Esophagus (tissue), 2 donors: ENCODE results near the gene CCN6. TPM values are rescaled to one million over a fixed set of nuclear protein-coding genes. Genes with fewer than 3 reads are reported as not detected.
"Not testable (repeated sequence)": the region's sequence is repeated elsewhere in the genome, so short reads cannot be mapped to it uniquely, and the experiment has no call there.

Experiments used
- H3K27ac ChIP-seq, 2 donors: one replicate each; pipeline ENCODE4 v1.5.1; 2013; ENCODE audit warnings: low read depth in 2 of 2, mild to moderate bottlenecking in 2 of 2, inconsistent platforms in 1 of 2, low read length in 1 of 2, moderate library complexity in 1 of 2
- H3K27me3 ChIP-seq, 2 donors: one replicate each; pipeline ENCODE4 v1.6.1; 2013; ENCODE audit warnings: low read length in 2 of 2, control low read depth in 1 of 2, mild to moderate bottlenecking in 1 of 2; ENCODE audit not compliant: insufficient read depth in 2 of 2, control insufficient read depth in 1 of 2
- H3K36me3 ChIP-seq, 2 donors: one replicate each; pipeline ENCODE4 v1.6.1; 2013; ENCODE audit warnings: low read length in 1 of 2; ENCODE audit not compliant: control insufficient read depth in 2 of 2, insufficient read depth in 2 of 2
- H3K4me1 ChIP-seq, 2 donors: one replicate each; pipeline ENCODE4 v1.6.1; 2013; ENCODE audit warnings: low read length in 1 of 2; ENCODE audit not compliant: control insufficient read depth in 2 of 2, insufficient read depth in 2 of 2
- H3K4me3 ChIP-seq, 2 donors: one replicate each; pipeline ENCODE4 v1.5.1; 2013; ENCODE audit warnings: low read length in 2 of 2, mild to moderate bottlenecking in 2 of 2, low read depth in 1 of 2, moderate library complexity in 1 of 2
- H3K9me3 ChIP-seq, 2 donors: one replicate each; pipeline ENCODE4 v1.6.1; 2013; ENCODE audit warnings: mild to moderate bottlenecking in 2 of 2, low read depth in 1 of 2, low read length in 1 of 2, moderate library complexity in 1 of 2; ENCODE audit not compliant: control insufficient read depth in 2 of 2, insufficient read depth in 1 of 2
- WGBS, 2 donors: extraction: QIAGEN DNeasy Blood & Tissue Kit; methylation state at CpG; one replicate each; pipeline ENCODE4 v1.1.7; 2013; 5-methylcytosine and 5-hydroxymethylcytosine counted together
- polyA plus RNA-seq, 2 donors: library from polyadenylated mRNA; stranded (reverse); fragments of 200-250 nt; gene quantifications; one replicate each; pipeline ENCODE4 v1.2.3, GENCODE V29; 2013
- donor health status: healthy with polysubstance abuse.
- donor health status: Bipolar disorder and iron deficiency.

CCN6 gene
- polyA plus RNA-seq, 2 donors, result 0.02 TPM; not detected in 1

DNA sequence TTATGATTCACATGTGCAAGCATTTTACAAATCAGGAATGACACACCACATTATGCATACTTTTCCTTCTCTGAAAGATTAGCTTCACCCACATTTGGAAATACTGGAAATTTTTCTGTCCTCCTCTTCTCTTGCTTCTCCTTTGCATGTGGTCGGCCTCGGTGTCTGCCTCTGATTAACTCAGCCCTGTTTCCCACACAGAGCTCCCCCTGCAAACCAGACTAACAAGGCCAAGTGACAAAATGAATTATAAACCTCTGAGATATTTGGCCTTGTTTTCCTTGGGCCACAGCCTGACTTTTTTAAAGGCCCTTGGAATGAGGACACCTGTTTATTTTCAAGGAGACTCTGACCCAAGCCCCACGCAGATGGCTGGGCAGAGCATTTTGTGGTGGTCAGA lies 9.0 kb upstream of the CCN6 start:
- 58 to 62% methylated on average over 3 of the region's 3 CpGs for WGBS, 2 donors
- H3K4me1 ChIP-seq, result peaks cover 0 to 3% of the 10 kb centered on the region in 2 donors
- no peak overlapping the region for H3K27ac ChIP-seq
- H3K9me3 ChIP-seq, result no peaks in the 10 kb centered on the region
- H3K27me3 ChIP-seq, result no peaks in the 10 kb centered on the region
- H3K4me3 ChIP-seq, result no peak overlapping the region
- H3K36me3 ChIP-seq, result no peaks in the 10 kb centered on the region

DNA sequence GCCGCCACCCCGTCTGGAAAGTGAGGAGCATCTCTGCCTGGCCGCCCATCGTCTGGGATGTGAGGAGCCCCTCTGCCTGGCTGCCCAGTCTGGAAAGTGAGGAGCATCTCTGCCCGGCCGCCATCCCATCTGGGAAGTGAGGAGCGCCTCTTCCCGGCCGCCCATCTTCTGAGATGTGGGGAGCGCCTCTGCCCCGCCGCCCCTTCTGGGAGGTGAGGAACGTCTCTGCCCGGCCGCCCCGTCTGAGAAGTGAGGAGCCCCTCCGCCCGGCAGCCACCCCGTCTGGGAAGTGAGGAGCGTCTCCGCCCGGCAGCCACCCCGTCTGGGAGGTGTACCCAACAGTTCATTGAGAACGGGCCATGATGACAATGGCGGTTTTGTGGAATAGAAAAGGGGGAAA lies 6.4 kb upstream of the CCN6 start:
- H3K4me3 ChIP-seq, H3K27me3 ChIP-seq, H3K9me3 ChIP-seq, H3K27ac ChIP-seq, H3K36me3 ChIP-seq, H3K4me1 ChIP-seq: not testable (repeated sequence)
- WGBS, 2 donors, result 94% methylated on average over 22 to 25 of the region's 25 CpGs

DNA sequence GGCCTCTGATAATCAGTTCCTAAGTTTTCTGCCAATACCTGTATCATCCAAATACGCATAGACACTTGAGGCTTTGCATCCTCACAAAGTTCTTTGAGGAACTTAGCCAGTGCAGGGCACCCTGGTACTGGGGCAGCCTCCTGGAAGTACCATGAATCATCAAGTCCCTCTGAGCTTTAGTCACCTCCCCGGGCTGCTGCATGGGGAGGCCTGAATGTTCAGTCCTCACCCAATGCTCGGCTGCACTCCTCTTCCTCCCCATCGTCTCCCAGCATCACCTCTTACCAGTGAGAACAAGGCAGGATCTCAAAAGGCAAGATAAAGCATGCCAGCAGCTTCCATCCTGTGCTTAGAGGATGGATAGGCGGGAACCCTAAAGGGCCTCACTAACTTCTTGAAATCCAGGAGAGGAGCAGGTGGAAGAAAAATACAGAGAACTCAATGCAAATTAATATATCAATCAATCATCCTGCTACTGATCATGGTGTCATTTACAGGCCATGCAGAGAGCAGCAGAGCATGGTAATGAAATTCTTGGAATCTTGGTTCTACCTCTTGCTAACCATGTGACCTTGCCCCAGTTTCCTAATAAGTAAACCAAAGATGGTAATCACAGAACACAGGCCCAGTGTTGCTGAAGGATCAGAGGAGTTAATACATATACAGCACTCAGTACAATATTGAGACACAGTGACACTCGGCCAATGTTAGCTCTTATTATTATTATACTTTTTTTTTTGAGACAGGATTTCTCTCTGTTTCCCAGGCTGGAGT lies 4.7 kb upstream of the CCN6 start:
- Histone ChIP-seq H3K36me3 (no peaks in the 10 kb centered on the region), H3K4me3 (no peak overlapping the region), H3K4me1 (peaks cover 0 to 2% of the 10 kb centered on the region in 2 donors), H3K9me3 (no peaks in the 10 kb centered on the region), H3K27ac (no peak overlapping the region), H3K27me3 (no peaks in the 10 kb centered on the region)
- WGBS, 2 donors, result 74 to 81% methylated on average over 6 of the region's 6 CpGs

DNA sequence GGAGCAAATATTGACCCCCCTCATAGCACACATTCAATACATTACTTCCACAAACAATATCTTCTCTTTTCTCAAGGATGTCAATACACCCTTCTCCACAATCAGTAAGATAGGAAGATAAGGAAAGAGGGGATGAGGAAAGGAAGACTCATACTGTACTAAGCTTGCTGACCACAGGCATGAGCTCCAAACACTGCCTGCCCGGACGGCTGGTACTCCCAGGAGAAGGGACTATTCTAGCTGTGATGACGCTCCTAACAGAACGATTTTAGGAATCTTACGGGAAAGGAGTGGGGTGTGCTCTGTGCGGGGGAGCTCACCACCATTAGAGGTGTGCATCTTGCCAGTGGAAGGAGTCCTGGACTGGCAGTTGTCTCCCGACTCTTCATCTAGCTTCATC lies 3.9 kb upstream of the CCN6 start:
- no peak overlapping the region for H3K4me3 ChIP-seq
- 91 to 97% methylated on average over 7 of the region's 7 CpGs for WGBS, 2 donors

DNA sequence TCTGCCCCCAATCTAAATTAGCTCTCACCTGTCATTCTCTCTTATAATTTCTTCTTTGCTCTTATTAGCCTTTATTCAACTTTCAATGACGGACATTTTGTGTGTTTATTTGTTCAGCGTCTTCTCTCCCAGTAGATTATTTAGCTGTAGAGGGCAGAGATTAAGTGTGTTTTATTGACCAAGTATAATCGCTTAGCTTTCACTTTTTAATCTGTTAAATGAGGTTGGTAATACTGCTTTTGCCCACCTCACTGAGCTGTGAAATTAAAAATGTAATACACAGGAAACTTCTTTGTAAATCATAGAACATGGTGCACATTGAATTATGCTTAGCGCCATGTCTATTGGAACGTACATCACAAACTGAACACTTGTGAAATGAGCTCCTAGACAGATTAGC lies 3.5 kb upstream of the CCN6 start:
- Histone ChIP-seq H3K4me1 (no peaks in the 10 kb centered on the region), H3K36me3 (no peaks in the 10 kb centered on the region), H3K9me3 (no peaks in the 10 kb centered on the region), H3K4me3 (no peak overlapping the region), H3K27ac (no peak overlapping the region), H3K27me3 (no peaks in the 10 kb centered on the region)
- WGBS, 2 donors, result 89 to 94% methylated on average over 5 of the region's 5 CpGs

More for the DNA sequence above, 3.9 kb upstream of the CCN6 start:
- Histone ChIP-seq H3K4me1 (no peaks in the 10 kb centered on the region), H3K9me3 (no peaks in the 10 kb centered on the region), H3K36me3 (no peaks in the 10 kb centered on the region), H3K27me3 (no peaks in the 10 kb centered on the region), H3K27ac (no peak overlapping the region)

DNA sequence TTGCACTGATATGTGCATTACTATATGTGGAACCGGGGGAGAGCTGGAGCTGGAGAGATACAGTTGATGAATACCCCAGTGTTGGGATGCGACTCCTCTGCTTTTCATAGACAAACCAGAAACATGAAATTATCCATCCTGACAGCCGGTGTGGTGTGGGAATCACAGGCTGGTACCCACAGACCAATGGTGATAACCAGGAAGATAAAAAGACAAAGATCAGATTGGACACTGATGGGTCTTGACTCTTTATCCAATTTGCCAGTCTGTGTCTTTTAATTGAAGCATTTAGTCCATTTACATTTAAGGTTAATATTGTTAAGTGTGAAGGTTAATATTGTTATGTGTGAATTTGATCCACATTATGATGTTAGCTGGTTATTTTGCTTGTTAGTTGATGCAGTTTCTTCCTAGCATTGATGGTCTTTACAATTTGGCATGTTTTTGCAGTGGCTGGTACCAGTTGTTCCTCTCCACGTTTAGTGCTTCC lies 2.6 kb upstream of the CCN6 start:
- not testable (repeated sequence) for H3K27ac ChIP-seq, H3K9me3 ChIP-seq, H3K4me1 ChIP-seq, H3K4me3 ChIP-seq, H3K36me3 ChIP-seq, H3K27me3 ChIP-seq
- 90 to 91% methylated on average over 4 of the region's 4 CpGs for WGBS, 2 donors

DNA sequence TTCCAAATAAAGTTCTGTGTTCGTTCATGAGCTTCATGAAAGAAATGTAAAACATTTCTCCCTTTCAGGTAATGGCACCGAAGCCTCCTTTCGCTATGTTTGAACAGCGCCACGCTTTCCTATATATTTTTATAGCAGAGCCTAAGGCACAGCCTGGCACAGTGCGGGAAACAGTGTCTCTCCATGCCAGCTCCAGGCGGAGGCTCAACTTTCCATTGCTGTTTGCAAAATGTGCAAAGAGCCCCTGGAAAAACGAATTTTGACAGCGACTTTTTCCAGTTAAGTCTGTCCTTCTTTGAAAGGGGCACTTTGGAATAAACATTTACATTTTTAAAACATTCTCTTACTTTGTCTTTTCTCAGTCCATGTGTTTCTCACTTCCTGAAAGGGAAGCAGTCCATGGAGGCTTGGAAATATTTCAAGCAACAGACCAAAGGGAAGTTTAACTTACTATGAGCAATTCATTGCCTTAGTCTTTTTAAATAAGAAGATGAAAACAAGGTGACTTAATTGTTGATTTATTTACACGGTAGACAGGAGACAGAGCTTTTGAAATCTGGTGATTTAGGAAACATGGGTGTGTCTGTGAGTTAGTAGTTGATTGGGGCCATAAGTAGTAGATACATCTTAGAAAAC lies 769 bp downstream of the CCN6 start:
- no peaks in the 10 kb centered on the region for H3K9me3 ChIP-seq
- no peaks in the 10 kb centered on the region for H3K4me1 ChIP-seq
- H3K27me3 ChIP-seq, result no peaks in the 10 kb centered on the region
- no peaks in the 10 kb centered on the region for H3K36me3 ChIP-seq
- 71% methylated on average over 10 of the region's 10 CpGs for WGBS, 2 donors
- H3K27ac ChIP-seq, result no peak overlapping the region
- H3K4me3 ChIP-seq, result no peak overlapping the region

DNA sequence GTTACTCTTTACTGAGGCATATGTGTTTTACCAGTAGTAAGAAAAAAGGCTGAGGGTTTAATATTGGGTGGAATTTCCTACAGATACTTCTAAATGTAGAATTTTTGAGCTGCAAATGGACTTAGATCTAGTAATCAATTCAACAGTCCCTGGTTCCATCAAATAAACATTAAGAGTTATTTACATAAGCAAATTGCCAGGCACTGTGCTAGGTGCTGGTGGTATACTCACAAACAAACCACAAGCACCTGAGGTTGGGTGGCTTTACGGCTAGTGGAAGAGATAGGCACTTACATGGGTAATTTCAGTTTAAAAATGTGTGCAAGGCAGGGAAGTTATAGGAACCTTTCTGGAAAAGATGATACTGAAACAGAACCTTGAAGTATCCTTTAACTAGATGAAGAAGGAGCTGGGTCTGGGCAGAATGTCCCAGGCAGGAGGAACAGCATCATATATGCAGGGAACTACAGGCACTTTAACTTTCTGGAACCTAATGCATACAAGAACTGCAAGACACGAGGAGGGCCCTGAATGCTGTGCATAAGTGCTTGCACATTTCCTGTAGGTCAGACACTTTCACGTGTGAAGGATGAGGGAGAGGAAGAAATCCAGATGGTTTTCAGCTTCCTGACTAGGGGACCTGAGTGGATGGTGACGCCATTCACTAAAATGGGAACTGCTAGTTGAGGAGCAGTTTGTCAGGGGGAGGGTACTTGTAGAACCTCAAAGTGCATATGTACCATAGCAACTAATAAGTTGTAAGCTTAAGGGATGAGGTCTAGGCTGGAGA lies 4.5 kb downstream of the CCN6 start:
- Histone ChIP-seq H3K4me3 (no peak overlapping the region), H3K36me3 (no peaks in the 10 kb centered on the region), H3K27me3 (no peaks in the 10 kb centered on the region), H3K9me3 (peaks cover 0 to 2% of the 10 kb centered on the region in 2 donors), H3K4me1 (no peaks in the 10 kb centered on the region), H3K27ac (no peak overlapping the region)
- WGBS, 2 donors, result 74 to 76% methylated on average over 4 of the region's 4 CpGs

DNA sequence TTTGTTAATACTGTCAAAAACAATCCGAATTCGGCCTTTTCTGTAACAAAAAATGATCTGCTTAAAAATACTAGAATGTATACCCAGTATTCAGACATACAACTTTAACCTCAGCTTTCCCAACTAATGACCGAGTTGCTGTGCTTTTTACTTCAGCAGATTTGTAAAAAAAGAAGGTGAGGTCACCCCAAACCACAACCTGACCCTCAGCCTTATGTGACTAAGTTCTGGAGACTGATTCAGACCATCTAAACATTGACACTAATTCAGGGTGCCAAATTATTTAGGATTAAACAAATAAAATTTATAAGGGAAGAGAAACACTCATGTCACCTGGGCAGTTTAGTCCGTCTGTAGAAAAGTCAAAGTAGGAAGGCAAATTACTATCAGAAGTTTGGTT lies 7.7 kb downstream of the CCN6 start:
- Histone ChIP-seq H3K9me3 (peaks cover 0 to 2% of the 10 kb centered on the region in 2 donors), H3K4me3 (no peak overlapping the region), H3K4me1 (no peaks in the 10 kb centered on the region), H3K27me3 (no peaks in the 10 kb centered on the region), H3K36me3 (no peaks in the 10 kb centered on the region), H3K27ac (no peak overlapping the region)
- 91 to 92% methylated on average over 4 of the region's 4 CpGs for WGBS, 2 donors
